Stimulated activated CD4-positive, alpha-beta T cell treated with anti-CD3 and anti-CD28 coated beads, TNF-alpha, amount 100 ng/mL, for 1 hour (primary cell): Measurements from ENCODE around the gene SMTN.
"Not testable (repeated sequence)": the region's sequence is repeated elsewhere in the genome, so short reads cannot be mapped to it uniquely, and the experiment has no call there.

Experiments used
- DNase-seq, 3 donors: peaks; one replicate each; pipeline ENCODE4 v3.0.0-alpha.2; 2020; ENCODE audit warnings: low read depth in 3 of 3, low spot score in 1 of 3

SMTN gene

GRCh38 chr22:31103111-31103510, 22.0 kb downstream of the SMTN start:
- DNase-seq: no peak

- no peak for DNase-seq
These were observed 23.0 kb downstream of the SMTN start for GRCh38 chr22:31103899-31104694.

- DNase-seq: no peak
These were observed 23.8 kb downstream of the SMTN start for GRCh38 chr22:31104869-31105268.

- no peak for DNase-seq
These were observed 24.3 kb downstream of the SMTN start for GRCh38 chr22:31105282-31105929.

GRCh38 chr22:31106001-31106571, 25.0 kb downstream of the SMTN start:
- no peak for DNase-seq

GRCh38 chr22:31106731-31107177, 25.6 kb downstream of the SMTN start:
- DNase-seq: no peak

- DNase-seq: peak; percentile 69 to 72 (median 69)
These were observed 26.2 kb downstream of the SMTN start, which contains the start of gene SELENOM for GRCh38 chr22:31107178-31107893. Gene SELENOM (minus strand): TSS chr22:31107568. CDS start chr22:31107505, 63 bp downstream.

GRCh38 chr22:31107894-31108218, 26.7 kb downstream of the SMTN start:
- no peak for DNase-seq

GRCh38 chr22:31112547-31113091, 31.5 kb downstream of the SMTN start:
- DNase-seq: not testable (repeated sequence)

GRCh38 chr22:31118046-31118820, 37.1 kb downstream of the SMTN start:
- DNase-seq: no peak

- DNase-seq: no peak
These were observed 38.1 kb downstream of the SMTN start for GRCh38 chr22:31119026-31119717.

- no peak for DNase-seq
These were observed 39.1 kb downstream of the SMTN start for GRCh38 chr22:31120230-31120629.

- DNase-seq: no peak
These were observed 39.5 kb downstream of the SMTN start for GRCh38 chr22:31120642-31121041.

- DNase-seq: no peak
These were observed 40.3 kb downstream of the SMTN start for GRCh38 chr22:31121403-31121802.

GRCh38 chr22:31122196-31122531, 41.0 kb downstream of the SMTN start:
- no peak for DNase-seq

- DNase-seq: no peak
These were observed 41.6 kb downstream of the SMTN start, which contains the start of gene INPP5J for GRCh38 chr22:31122532-31123291. Gene INPP5J (plus strand): TSS chr22:31122966. CDS start chr22:31123015, 49 bp downstream.

GRCh38 chr22:31123292-31123602, 42.1 kb downstream of the SMTN start:
- DNase-seq: no peak

GRCh38 chr22:31124290-31124689, 43.2 kb downstream of the SMTN start:
- no peak for DNase-seq

GRCh38 chr22:31124811-31125465, 43.8 kb downstream of the SMTN start:
- no peak for DNase-seq
